PC-9 (cell line): Measurements from ENCODE around the gene SAPCD1.

ENCODE experiments used
- EZH2 ChIP-seq: fragments of 200-600 bp; sonication (generic); IDR thresholded peaks from 2 replicates; pipeline ENCODE4 v1.8.0; 2017; ENCODE audit warnings: antibody characterized with exemption, low read depth
- TF ChIP-seq, protein P1 (sequence below): fragments of 200-600 bp; sonication (generic); conservative IDR thresholded peaks from 2 replicates; pipeline ENCODE4 v1.6.1; 2017; ENCODE audit warnings: mixed run types, antibody characterized with exemption, mild to moderate bottlenecking, moderate library complexity

DNA sequence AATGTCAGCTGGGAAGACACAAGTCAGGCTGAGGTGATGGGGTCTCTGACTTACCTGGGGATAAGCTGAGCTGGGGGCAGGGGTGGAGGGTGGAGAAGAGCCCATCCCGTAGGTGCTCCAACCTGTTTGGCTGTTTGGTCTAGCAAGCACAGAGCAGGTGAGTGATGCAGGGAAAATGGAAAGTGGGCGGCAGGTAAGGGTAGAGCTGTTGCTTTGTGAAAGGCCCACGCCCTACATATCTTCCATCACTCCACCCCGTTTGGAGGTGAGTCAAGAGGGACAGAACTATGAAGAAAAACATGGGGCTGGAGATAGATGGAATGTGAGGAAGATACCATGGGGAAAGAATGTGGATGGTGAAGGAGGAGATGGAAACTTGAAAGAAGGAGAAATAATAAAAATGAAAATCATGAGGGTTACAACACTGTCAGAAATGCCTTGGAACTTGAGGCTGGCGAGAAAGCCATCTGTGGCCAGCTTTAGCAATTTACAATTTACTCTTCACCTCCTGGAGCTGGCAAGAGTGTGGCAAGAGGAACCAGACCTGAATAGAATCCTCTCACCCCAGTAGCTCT lies 42.2 kb upstream of the SAPCD1 start:
- TF ChIP-seq, protein P1, sequence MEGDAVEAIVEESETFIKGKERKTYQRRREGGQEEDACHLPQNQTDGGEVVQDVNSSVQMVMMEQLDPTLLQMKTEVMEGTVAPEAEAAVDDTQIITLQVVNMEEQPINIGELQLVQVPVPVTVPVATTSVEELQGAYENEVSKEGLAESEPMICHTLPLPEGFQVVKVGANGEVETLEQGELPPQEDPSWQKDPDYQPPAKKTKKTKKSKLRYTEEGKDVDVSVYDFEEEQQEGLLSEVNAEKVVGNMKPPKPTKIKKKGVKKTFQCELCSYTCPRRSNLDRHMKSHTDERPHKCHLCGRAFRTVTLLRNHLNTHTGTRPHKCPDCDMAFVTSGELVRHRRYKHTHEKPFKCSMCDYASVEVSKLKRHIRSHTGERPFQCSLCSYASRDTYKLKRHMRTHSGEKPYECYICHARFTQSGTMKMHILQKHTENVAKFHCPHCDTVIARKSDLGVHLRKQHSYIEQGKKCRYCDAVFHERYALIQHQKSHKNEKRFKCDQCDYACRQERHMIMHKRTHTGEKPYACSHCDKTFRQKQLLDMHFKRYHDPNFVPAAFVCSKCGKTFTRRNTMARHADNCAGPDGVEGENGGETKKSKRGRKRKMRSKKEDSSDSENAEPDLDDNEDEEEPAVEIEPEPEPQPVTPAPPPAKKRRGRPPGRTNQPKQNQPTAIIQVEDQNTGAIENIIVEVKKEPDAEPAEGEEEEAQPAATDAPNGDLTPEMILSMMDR, result no peak
- TF ChIP-seq EZH2, result no peak
